Breast epithelium (tissue), 3 donors: ENCODE data around the gene ATP5F1B.

Experiments used
- CTCF ChIP-seq, 3 donors: fragments of 450-650 bp; IDR thresholded peaks; one replicate each; pipeline ENCODE4 v1.5.1; 2016 to 2017; ENCODE audit warnings: antibody characterized with exemption in 3 of 3, mild to moderate bottlenecking in 3 of 3, moderate library complexity in 3 of 3
- POLR2A ChIP-seq: fragments of 450-650 bp; IDR thresholded peaks from one replicate; pipeline ENCODE4 v1.6.1; 2016; ENCODE audit warnings: antibody characterized with exemption, mild to moderate bottlenecking, moderate library complexity

GRCh38 chr12:56622535-56622934, 23.2 kb downstream of the ATP5F1B start:
- TF ChIP-seq CTCF (IDR thresholded peaks at IDR 0.05): no peak
- TF ChIP-seq POLR2A: no peak
